HepG2 (cell line): Measurements from ENCODE around the gene INSIG1. TPM values are rescaled to one million over a fixed set of nuclear protein-coding genes. Genes with fewer than 3 reads are reported as not detected.

Source experiments
- ATAC-seq: fragments of 200-7000 bp; cut with Tn5 transposase; 3 replicates; pipeline ENCODE4 v1.9.1; 2020; ENCODE audit warnings: mild to moderate bottlenecking, moderate library complexity
- BruUV-seq: library from RNA; stranded (reverse); fragments of 400-500 nt; replicated peaks from 2 replicates; lab custom pipeline; 2021; lab: Mats Ljungman, UMichigan
- CTCF ChIA-PET: fragments of 300-600 bp; formaldehyde crosslinking; extraction: SDS; loops from one replicate; lab custom pipeline; 2021; ENCODE audit warnings: low total read pairs, inconsistent platforms, low intra/inter-chr PET ratio; lab: Yijun Ruan, JAX
- POLR2A ChIA-PET: fragments of 350-600 bp; sonication (Branson Sonifier 250); formaldehyde crosslinking; loops from one replicate; lab custom pipeline; 2020; ENCODE audit warnings: antibody characterized with exemption, inconsistent platforms; lab: Yijun Ruan, JAX
- DNase-seq: peaks from one replicate; pipeline ENCODE4 v3.0.0-alpha.2; 2015; ENCODE audit warnings: low spot score
- FAIRE-seq: peaks from 3 replicates; lab custom pipeline; 2011; peaks lifted over from hg19 to GRCh38; lab: Jason Lieb, UNC
- H2AFZ ChIP-seq: one replicate; pipeline ENCODE4 v1.6.1; 2011; ENCODE audit warnings: low read length, inconsistent platforms
- H3K27ac ChIP-seq: fragments of 300-600 bp; 3 replicates; pipeline ENCODE4 v1.8.0; 2011; ENCODE audit warnings: mixed run types, mild to moderate bottlenecking, mixed read lengths, low read length, inconsistent platforms; ENCODE audit not compliant: insufficient read depth; ENCODE audit errors: extremely low read length
- H3K27me3 ChIP-seq, 2 experiments: fragments of 200-600 bp in 1 of 2; 2 replicates in 1 of 2; 3 replicates in 1 of 2; pipeline versions ENCODE4 v1.6.0 to v1.8.0; 2011; ENCODE audit warnings: low read length in 2 of 2, mild to moderate bottlenecking in 2 of 2, moderate library complexity in 2 of 2, inconsistent platforms in 1 of 2; ENCODE audit not compliant: insufficient read depth in 2 of 2, control insufficient read depth in 1 of 2
- H3K36me3 ChIP-seq, 2 experiments: fragments of 200-600 bp in 1 of 2; replicated peaks in 1 of 2; 2 replicates in 1 of 2; 3 replicates in 1 of 2; pipeline versions ENCODE4 v1.5.1 to v1.8.0; 2011; ENCODE audit warnings: low read length in 2 of 2, inconsistent platforms in 1 of 2; ENCODE audit not compliant: insufficient read depth in 2 of 2, control insufficient read depth in 1 of 2
- H3K4me1 ChIP-seq: 2 replicates; pipeline ENCODE4 v1.5.1; 2012; ENCODE audit warnings: low read length, inconsistent platforms; ENCODE audit not compliant: insufficient read depth
- H3K4me2 ChIP-seq: 2 replicates; pipeline ENCODE4 v1.6.0; 2011; ENCODE audit warnings: low read depth, low read length, inconsistent platforms
- H3K4me3 ChIP-seq, 3 experiments: fragments of 200-600 bp in 1 of 3; sonication (generic), shearing (Covaris generic) in 1 of 3; replicated peaks in 1 of 3; 2 replicates each; pipeline ENCODE4 v1.5.1; 2011 to 2016; ENCODE audit warnings: low read length in 3 of 3, inconsistent platforms in 2 of 3, low read depth in 2 of 3, mild to moderate bottlenecking in 2 of 3, control low read depth in 1 of 3, mixed read lengths in 1 of 3; ENCODE audit not compliant: insufficient read depth in 1 of 3
- H3K79me2 ChIP-seq: one replicate; pipeline ENCODE4 v1.6.1; 2011; ENCODE audit warnings: low read length, inconsistent platforms; ENCODE audit not compliant: insufficient read depth
- H3K9ac ChIP-seq: 2 replicates; pipeline ENCODE4 v1.6.0; 2011; ENCODE audit warnings: mild to moderate bottlenecking, low read depth, low read length, inconsistent platforms; ENCODE audit not compliant: insufficient read depth
- H3K9me3 ChIP-seq: 2 replicates; pipeline ENCODE4 v1.5.1; 2012; ENCODE audit warnings: mild to moderate bottlenecking, low read length
- H4K20me1 ChIP-seq: 2 replicates; pipeline ENCODE4 v1.6.0; 2011; ENCODE audit warnings: inconsistent platforms, mild to moderate bottlenecking, low read length, moderate library complexity; ENCODE audit not compliant: insufficient read depth
- ARHGAP35 ChIP-seq: sonication (generic); formaldehyde crosslinking; IDR thresholded peaks from 2 replicates; pipeline ENCODE4 v1.9.0; 2022; ENCODE audit warnings: mild to moderate bottlenecking, inconsistent platforms, moderate library complexity, missing genetic modification reagents, borderline replicate concordance
- CAMTA2 ChIP-seq: sonication (generic); formaldehyde crosslinking; IDR thresholded peaks from 2 replicates; pipeline ENCODE4 v1.4.0; 2020; ENCODE audit warnings: mild to moderate bottlenecking, missing genetic modification reagents, borderline replicate concordance
- FOSL2 ChIP-seq: sonication (generic); formaldehyde crosslinking; IDR thresholded peaks from 2 replicates; pipeline ENCODE4 v1.4.0; 2020; ENCODE audit warnings: missing genetic modification reagents
- GATA4 ChIP-seq: sonication (generic); IDR thresholded peaks from 2 replicates; pipeline ENCODE4 v1.6.1; 2016; ENCODE audit warnings: antibody characterized with exemption, low read depth, borderline replicate concordance
- HOXA7 ChIP-seq: sonication (generic); formaldehyde crosslinking; IDR thresholded peaks from 2 replicates; pipeline ENCODE4 v1.8.1; 2022; ENCODE audit warnings: mild to moderate bottlenecking, missing genetic modification reagents, moderate library complexity
- JUNB ChIP-seq: sonication (generic); formaldehyde crosslinking; IDR thresholded peaks from 2 replicates; pipeline ENCODE4 v1.8.0; 2022; ENCODE audit warnings: missing genetic modification reagents, mild to moderate bottlenecking, borderline replicate concordance
- JUND ChIP-seq: sonication (generic); formaldehyde crosslinking; IDR thresholded peaks from 2 replicates; pipeline ENCODE4 v1.8.0; 2022; ENCODE audit warnings: mild to moderate bottlenecking, missing genetic modification reagents
- KLF11 ChIP-seq: IDR thresholded peaks from 2 replicates; pipeline ENCODE4 v1.6.1; 2016; ENCODE audit warnings: missing compliant biosample characterization
- MED13 ChIP-seq: sonication (generic); formaldehyde crosslinking; IDR thresholded peaks from 2 replicates; pipeline ENCODE4 v1.5.0; 2020; ENCODE audit warnings: missing genetic modification reagents
- NFIB ChIP-seq: sonication (generic); formaldehyde crosslinking; IDR thresholded peaks from 2 replicates; pipeline ENCODE4 v1.9.0; 2021; ENCODE audit warnings: missing genetic modification reagents, mild to moderate bottlenecking, borderline replicate concordance
- NFYB ChIP-seq: sonication (generic); formaldehyde crosslinking; IDR thresholded peaks from 2 replicates; pipeline ENCODE4 v1.4.0; 2020; ENCODE audit warnings: missing genetic modification reagents
- PBX2 ChIP-seq: IDR thresholded peaks from 2 replicates; pipeline ENCODE4 v1.6.1; 2016; ENCODE audit warnings: control low read depth
- SKIL ChIP-seq: sonication (generic); formaldehyde crosslinking; IDR thresholded peaks from 2 replicates; pipeline ENCODE4 v1.8.0; 2022; ENCODE audit warnings: missing genetic modification reagents, mild to moderate bottlenecking, moderate library complexity, borderline replicate concordance
- SMAD9 ChIP-seq: sonication (generic); formaldehyde crosslinking; IDR thresholded peaks from 2 replicates; pipeline ENCODE4 v1.5.1; 2020; ENCODE audit warnings: mild to moderate bottlenecking, missing genetic modification reagents
- XRCC5 ChIP-seq: fragments of 200-400 bp; formaldehyde crosslinking; optimal IDR thresholded peaks from 2 replicates; pipeline ENCODE3; 2017; ENCODE audit warnings: mild to moderate bottlenecking, low read length
- ZHX1 ChIP-seq: sonication (generic); formaldehyde crosslinking; IDR thresholded peaks from 2 replicates; pipeline ENCODE4 v1.8.1; 2022; ENCODE audit warnings: low read depth, mild to moderate bottlenecking, missing genetic modification reagents
- ZKSCAN1 ChIP-seq: fragments of 150-350 bp; IDR thresholded peaks from 2 replicates; pipeline ENCODE4 v1.6.1; 2014; ENCODE audit warnings: low read length
- ZNF619 ChIP-seq: sonication (generic); formaldehyde crosslinking; IDR thresholded peaks from 2 replicates; pipeline ENCODE4 v1.4.0; 2020; ENCODE audit warnings: mild to moderate bottlenecking, missing genetic modification reagents
- ZNF644 ChIP-seq: IDR thresholded peaks from 2 replicates; pipeline ENCODE4 v1.6.1; 2016; ENCODE audit warnings: low read depth
- WGBS: methylation state at CpG from one replicate; pipeline ENCODE4 v1.1.6; 2017; ENCODE audit warnings: low lambda C conversion rate; 5-methylcytosine and 5-hydroxymethylcytosine counted together
- in situ Hi-C: cut with HindIII; loops from 2 replicates; pipeline ENCODE4 v1.10.0; 2017; ENCODE audit warnings: low pct_unique_long_range_greater_than_20kb; ENCODE audit not compliant: extremely low pct_ligation_motif_present
- intact Hi-C: fragments of 100-400 bp; cut with micrococcal nuclease; formaldehyde crosslinking; loops from one replicate; pipeline ENCODE4 v1.10.0; 2022; ENCODE audit not compliant: unreplicated experiment
- polyA plus RNA-seq, 8 experiments: library from polyadenylated mRNA; depleted of rRNA in 3 of 8; stranded (reverse) in 7 of 8; unstranded in 1 of 8; fragments of >200 nt; fragmentation: Illumina TruSeq in 4 of 8; extraction: Trizol in 4 of 8; gene quantifications; 2 replicates each; pipeline versions ENCODE4 v1.2.1 to v1.2.3, GENCODE V29; 2011 to 2016; ENCODE audit warnings: low read depth in 4 of 8, missing spikeins in 1 of 8, mixed read lengths in 1 of 8; ENCODE audit not compliant: insufficient read depth in 1 of 8
- total RNA-seq, 5 experiments: library from RNA; depleted of rRNA; stranded (reverse); fragments of >200 nt; fragmentation: Illumina TruSeq; extraction: Trizol; gene quantifications; 2 replicates each; pipeline ENCODE4 v1.2.3, GENCODE V29; 2016; ENCODE audit warnings: low read depth in 1 of 5

The INSIG1 gene
- total and polyA plus RNA-seq, 2 of the 13 experiments (the other 11 are each of a cell fraction or from before 2014, with no cell fraction given): 0.07 to 0.11 TPM

- TF ChIP-seq SKIL (CRISPR knock-in tag) (no peak), KLF11 (CRISPR knock-in tag) (no peak), ZKSCAN1 (no peak), MED13 (CRISPR knock-in tag) (no peak), ARHGAP35 (CRISPR knock-in tag) (no peak), ZNF619 (CRISPR knock-in tag) (no peak), CAMTA2 (CRISPR knock-in tag) (no peak), PBX2 (CRISPR knock-in tag) (no peak)
- TF ChIP-seq, all 625 proteins: peak for 0
Observed at GRCh38 chr7:155289949-155290501, 7.7 kb upstream of the INSIG1 start (continued).

GRCh38 chr7:155291045-155291530, 6.6 kb upstream of the INSIG1 start:
- no peaks in the 10 kb centered on the region for H3K36me3 ChIP-seq
- WGBS: 0% methylated on average over 4 of the region's 5 CpGs
- FAIRE-seq (no peak), DNase-seq (peak; percentile 2), ATAC-seq (peak; percentile 71; the same call in 2 of the 3 replicates)
- H2AFZ ChIP-seq: no peak overlapping the region
- H4K20me1 ChIP-seq: no peaks in the 10 kb centered on the region
- ChIA-PET CTCF (no interaction called here), POLR2A (no interaction called here)
- no TSS peak for BruUV-seq
- intact Hi-C loops (no loop called here), in situ Hi-C loops (no loop called here)
- H3K4me1 ChIP-seq: no peaks in the 10 kb centered on the region
- peaks cover 4 to 24% of the 10 kb centered on the region in 2 experiments; a peak in 4 of 5 replicates for H3K27me3 ChIP-seq
- no peaks in the 10 kb centered on the region for H3K79me2 ChIP-seq
- H3K9me3 ChIP-seq: no peaks in the 10 kb centered on the region
- no peak overlapping the region for H3K27ac ChIP-seq
- no peak overlapping the region for H3K9ac ChIP-seq
- H3K4me2 ChIP-seq: no peak overlapping the region
- H3K4me3 ChIP-seq: no peak overlapping the region
- TF ChIP-seq HOXA7 (CRISPR knock-in tag) (no peak), JUND (CRISPR knock-in tag) (peak; percentile 71), GATA4 (no peak), XRCC5 (peak; percentile 22), NFYB (no peak), FOSL2 (peak; percentile 91), ZNF644 (peak; percentile 43; the same call in 1 of the 2 replicates), SMAD9 (no peak), ZHX1 (CRISPR knock-in tag) (no peak), NFIB (CRISPR knock-in tag) (no peak), JUNB (CRISPR knock-in tag) (peak; percentile 28; the same call in 1 of the 2 replicates)
